ENCODE results near the gene PODXL2. TPM values are rescaled to one million over a fixed set of nuclear protein-coding genes. Genes with fewer than 3 reads are reported as not detected.

Gene PODXL2
- total and polyA plus RNA-seq, 2 of the 8 experiments (the other 6 are each of a cell fraction or from before 2014, with no cell fraction given), result 27.6 to 31.6 TPM

DNA sequence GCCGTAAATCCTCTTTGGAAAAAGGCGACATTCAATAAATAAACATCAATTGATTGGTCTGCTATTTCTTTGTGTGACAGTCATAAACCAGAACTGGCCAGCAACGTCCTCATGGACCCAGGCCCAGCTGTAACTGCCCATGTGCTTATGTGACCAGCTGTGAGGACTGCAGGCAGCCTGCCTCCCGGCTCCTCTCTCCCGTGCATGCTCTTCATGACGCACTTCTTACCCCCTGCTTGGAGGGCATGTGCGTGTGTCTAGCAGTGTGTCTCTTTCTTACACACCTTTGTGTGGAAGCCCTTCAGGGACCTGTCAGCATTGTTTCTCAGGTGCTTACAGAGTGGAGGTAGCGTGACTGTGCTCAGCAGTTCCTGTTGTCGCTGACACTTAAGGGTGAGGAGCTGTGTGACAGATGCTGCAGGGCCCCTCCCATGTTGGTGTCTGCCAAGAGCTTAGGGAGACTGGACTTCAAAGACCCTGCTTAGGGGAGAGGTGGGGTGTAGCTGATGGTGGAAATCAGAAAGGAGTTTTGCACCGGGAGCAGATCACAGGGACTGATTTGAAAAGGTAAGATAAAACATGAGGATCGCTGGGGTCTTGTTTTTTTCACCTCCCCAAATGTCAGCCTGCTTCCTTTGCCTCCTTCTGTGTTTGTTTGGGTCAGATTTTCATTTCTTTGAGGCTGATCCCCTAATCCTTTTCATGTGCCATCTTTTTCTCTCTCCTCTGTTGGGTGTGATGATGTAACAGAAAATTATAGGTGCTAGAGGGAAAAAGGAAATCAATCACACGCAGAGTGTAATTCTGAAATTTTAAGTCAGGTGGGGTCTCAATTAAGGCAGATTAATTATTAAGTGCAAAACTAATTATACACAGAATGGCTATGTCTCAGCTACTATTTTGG, 2.1 kb downstream of the PODXL2 start (continued):
- TF ChIP-seq, protein P1, sequence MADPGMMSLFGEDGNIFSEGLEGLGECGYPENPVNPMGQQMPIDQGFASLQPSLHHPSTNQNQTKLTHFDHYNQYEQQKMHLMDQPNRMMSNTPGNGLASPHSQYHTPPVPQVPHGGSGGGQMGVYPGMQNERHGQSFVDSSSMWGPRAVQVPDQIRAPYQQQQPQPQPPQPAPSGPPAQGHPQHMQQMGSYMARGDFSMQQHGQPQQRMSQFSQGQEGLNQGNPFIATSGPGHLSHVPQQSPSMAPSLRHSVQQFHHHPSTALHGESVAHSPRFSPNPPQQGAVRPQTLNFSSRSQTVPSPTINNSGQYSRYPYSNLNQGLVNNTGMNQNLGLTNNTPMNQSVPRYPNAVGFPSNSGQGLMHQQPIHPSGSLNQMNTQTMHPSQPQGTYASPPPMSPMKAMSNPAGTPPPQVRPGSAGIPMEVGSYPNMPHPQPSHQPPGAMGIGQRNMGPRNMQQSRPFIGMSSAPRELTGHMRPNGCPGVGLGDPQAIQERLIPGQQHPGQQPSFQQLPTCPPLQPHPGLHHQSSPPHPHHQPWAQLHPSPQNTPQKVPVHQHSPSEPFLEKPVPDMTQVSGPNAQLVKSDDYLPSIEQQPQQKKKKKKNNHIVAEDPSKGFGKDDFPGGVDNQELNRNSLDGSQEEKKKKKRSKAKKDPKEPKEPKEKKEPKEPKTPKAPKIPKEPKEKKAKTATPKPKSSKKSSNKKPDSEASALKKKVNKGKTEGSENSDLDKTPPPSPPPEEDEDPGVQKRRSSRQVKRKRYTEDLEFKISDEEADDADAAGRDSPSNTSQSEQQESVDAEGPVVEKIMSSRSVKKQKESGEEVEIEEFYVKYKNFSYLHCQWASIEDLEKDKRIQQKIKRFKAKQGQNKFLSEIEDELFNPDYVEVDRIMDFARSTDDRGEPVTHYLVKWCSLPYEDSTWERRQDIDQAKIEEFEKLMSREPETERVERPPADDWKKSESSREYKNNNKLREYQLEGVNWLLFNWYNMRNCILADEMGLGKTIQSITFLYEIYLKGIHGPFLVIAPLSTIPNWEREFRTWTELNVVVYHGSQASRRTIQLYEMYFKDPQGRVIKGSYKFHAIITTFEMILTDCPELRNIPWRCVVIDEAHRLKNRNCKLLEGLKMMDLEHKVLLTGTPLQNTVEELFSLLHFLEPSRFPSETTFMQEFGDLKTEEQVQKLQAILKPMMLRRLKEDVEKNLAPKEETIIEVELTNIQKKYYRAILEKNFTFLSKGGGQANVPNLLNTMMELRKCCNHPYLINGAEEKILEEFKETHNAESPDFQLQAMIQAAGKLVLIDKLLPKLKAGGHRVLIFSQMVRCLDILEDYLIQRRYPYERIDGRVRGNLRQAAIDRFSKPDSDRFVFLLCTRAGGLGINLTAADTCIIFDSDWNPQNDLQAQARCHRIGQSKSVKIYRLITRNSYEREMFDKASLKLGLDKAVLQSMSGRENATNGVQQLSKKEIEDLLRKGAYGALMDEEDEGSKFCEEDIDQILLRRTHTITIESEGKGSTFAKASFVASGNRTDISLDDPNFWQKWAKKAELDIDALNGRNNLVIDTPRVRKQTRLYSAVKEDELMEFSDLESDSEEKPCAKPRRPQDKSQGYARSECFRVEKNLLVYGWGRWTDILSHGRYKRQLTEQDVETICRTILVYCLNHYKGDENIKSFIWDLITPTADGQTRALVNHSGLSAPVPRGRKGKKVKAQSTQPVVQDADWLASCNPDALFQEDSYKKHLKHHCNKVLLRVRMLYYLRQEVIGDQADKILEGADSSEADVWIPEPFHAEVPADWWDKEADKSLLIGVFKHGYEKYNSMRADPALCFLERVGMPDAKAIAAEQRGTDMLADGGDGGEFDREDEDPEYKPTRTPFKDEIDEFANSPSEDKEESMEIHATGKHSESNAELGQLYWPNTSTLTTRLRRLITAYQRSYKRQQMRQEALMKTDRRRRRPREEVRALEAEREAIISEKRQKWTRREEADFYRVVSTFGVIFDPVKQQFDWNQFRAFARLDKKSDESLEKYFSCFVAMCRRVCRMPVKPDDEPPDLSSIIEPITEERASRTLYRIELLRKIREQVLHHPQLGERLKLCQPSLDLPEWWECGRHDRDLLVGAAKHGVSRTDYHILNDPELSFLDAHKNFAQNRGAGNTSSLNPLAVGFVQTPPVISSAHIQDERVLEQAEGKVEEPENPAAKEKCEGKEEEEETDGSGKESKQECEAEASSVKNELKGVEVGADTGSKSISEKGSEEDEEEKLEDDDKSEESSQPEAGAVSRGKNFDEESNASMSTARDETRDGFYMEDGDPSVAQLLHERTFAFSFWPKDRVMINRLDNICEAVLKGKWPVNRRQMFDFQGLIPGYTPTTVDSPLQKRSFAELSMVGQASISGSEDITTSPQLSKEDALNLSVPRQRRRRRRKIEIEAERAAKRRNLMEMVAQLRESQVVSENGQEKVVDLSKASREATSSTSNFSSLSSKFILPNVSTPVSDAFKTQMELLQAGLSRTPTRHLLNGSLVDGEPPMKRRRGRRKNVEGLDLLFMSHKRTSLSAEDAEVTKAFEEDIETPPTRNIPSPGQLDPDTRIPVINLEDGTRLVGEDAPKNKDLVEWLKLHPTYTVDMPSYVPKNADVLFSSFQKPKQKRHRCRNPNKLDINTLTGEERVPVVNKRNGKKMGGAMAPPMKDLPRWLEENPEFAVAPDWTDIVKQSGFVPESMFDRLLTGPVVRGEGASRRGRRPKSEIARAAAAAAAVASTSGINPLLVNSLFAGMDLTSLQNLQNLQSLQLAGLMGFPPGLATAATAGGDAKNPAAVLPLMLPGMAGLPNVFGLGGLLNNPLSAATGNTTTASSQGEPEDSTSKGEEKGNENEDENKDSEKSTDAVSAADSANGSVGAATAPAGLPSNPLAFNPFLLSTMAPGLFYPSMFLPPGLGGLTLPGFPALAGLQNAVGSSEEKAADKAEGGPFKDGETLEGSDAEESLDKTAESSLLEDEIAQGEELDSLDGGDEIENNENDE (IDR thresholded peaks at IDR 0.05; ENCODE audit: insufficient replicate concordance, low read length), result no peak
- TF ChIP-seq CEBPB (IDR thresholded peaks at IDR 0.05; ENCODE audit: low read depth, low read length), result no peak
- TF ChIP-seq GTF2F1 (IDR thresholded peaks at IDR 0.05; ENCODE audit: borderline replicate concordance, low read depth, low read length), result no peak
- TF ChIP-seq POLR2A (IDR thresholded peaks at IDR 0.05; ENCODE audit: control extremely low read depth in 1 of 2, low read depth in 2 of 2, low read length in 2 of 2), result no peak
- no peak for TF ChIP-seq GABPA (IDR thresholded peaks at IDR 0.05; ENCODE audit: borderline replicate concordance, insufficient read depth, low read length)
- TF ChIP-seq TAF1 (IDR thresholded peaks at IDR 0.05; ENCODE audit: low read depth, low read length), result no peak
- TF ChIP-seq SUZ12 (IDR thresholded peaks at IDR 0.05; ENCODE audit: low read length), result no peak
- no peak for TF ChIP-seq CREB1 (IDR thresholded peaks at IDR 0.05)

Measured in H1 (cell line).